Body of pancreas (tissue), 4 donors: ENCODE results near the gene LDLRAD4. TPM values are rescaled to one million over a fixed set of nuclear protein-coding genes. Genes with fewer than 3 reads are reported as not detected.

Experiments used
- ATAC-seq: fragments of 150-250 bp; one replicate; pipeline ENCODE4 v1.9.1; 2016
- DNase-seq, 4 donors: peaks; one replicate each; pipeline ENCODE4 v3.0.0-alpha.2; 2019
- H3K27ac ChIP-seq, 4 donors: fragments of 200-600 bp; sonication (generic); 1 replicate in 3 of 4; 2 replicates in 1 of 4; pipeline versions ENCODE4 v1.5.1 to v1.6.1; 2016 to 2019; ENCODE audit warnings: mild to moderate bottlenecking in 1 of 4, mixed read lengths in 1 of 4, moderate library complexity in 1 of 4
- H3K27me3 ChIP-seq, 2 donors: fragments of 200-600 bp; sonication (generic); one replicate each; pipeline ENCODE4 v1.6.0; 2016; ENCODE audit warnings: mild to moderate bottlenecking in 1 of 2
- H3K36me3 ChIP-seq, 2 donors: fragments of 200-600 bp; sonication (generic); replicated peaks in 1 of 2; 2 replicates each; pipeline ENCODE4 v1.5.1; 2016; ENCODE audit warnings: low read depth in 2 of 2; ENCODE audit not compliant: insufficient read depth in 1 of 2
- H3K4me1 ChIP-seq: fragments of 200-600 bp; sonication (generic); one replicate; pipeline ENCODE4 v1.6.0; 2016
- H3K4me3 ChIP-seq, 2 donors: fragments of 200-600 bp; sonication (generic); 1 replicate in 1 of 2; 2 replicates in 1 of 2; pipeline ENCODE4 v1.5.1; 2016 to 2019
- H3K9me3 ChIP-seq, 3 donors: fragments of 200-600 bp; sonication (generic); 1 replicate in 2 of 3; 2 replicates in 1 of 3; pipeline ENCODE4 v1.5.1; 2016
- CTCF ChIP-seq, 7 experiments: fragments of 450-650 bp in 4 of 7; fragments of 200-600 bp in 3 of 7; sonication (generic) in 3 of 7; IDR thresholded peaks; one replicate each; pipeline ENCODE4 v1.5.1; 2016 to 2019; ENCODE audit warnings: antibody characterized with exemption in 7 of 7
- POLR2A ChIP-seq, 3 donors: fragments of 450-650 bp; IDR thresholded peaks; one replicate each; pipeline ENCODE4 v1.6.1; 2016; ENCODE audit warnings: antibody characterized with exemption in 3 of 3, mild to moderate bottlenecking in 2 of 3
- WGBS, 2 donors: methylation state at CpG; one replicate each; pipeline ENCODE4 v1.1.5; 2017; 5-methylcytosine and 5-hydroxymethylcytosine counted together
- intact Hi-C: fragments of 100-400 bp; cut with DNase I; formaldehyde crosslinking; loops from one replicate; pipeline ENCODE4 v1.15.1; 2023
- total RNA-seq, 2 donors: library from RNA; depleted of rRNA; stranded (reverse); fragments of >200 nt; gene quantifications; one replicate each; pipeline ENCODE4 v1.1.0, GENCODE V29; 2016

LDLRAD4 gene
- total RNA-seq, 2 donors from 2014 or later = 8.6 to 35.9 TPM

- H3K27ac ChIP-seq = no peak overlapping the region
- DNase-seq = no peak
- 90 to 94% methylated on average over 16 of the region's 16 CpGs for WGBS, 2 donors
- no peaks in the 10 kb centered on the region for H3K9me3 ChIP-seq
- TF ChIP-seq POLR2A (IDR thresholded peaks at IDR 0.05) = no peak
- TF ChIP-seq CTCF (IDR thresholded peaks at IDR 0.05) = no peak
- no peaks in the 10 kb centered on the region for H3K36me3 ChIP-seq
- no peaks in the 10 kb centered on the region for H3K27me3 ChIP-seq
- H3K4me3 ChIP-seq = no peak overlapping the region
- intact Hi-C loops = no loop called here
- no peaks in the 10 kb centered on the region for H3K4me1 ChIP-seq
- no peak for ATAC-seq
Observed at GRCh38 chr18:13645093-13645492, 426.5 kb downstream of the LDLRAD4 start.

- TF ChIP-seq POLR2A (IDR thresholded peaks at IDR 0.05) = no peak
- TF ChIP-seq CTCF (IDR thresholded peaks at IDR 0.05) = no peak
- no peak overlapping the region for H3K4me3 ChIP-seq
- H3K36me3 ChIP-seq = no peaks in the 10 kb centered on the region
- no peak for ATAC-seq
- H3K9me3 ChIP-seq = no peaks in the 10 kb centered on the region
- no peaks in the 10 kb centered on the region for H3K27me3 ChIP-seq
- WGBS, 2 donors = 67 to 72% methylated on average over 4 of the region's 4 CpGs
- H3K4me1 ChIP-seq = no peaks in the 10 kb centered on the region
- no peak for DNase-seq
- intact Hi-C loops = no loop called here
- H3K27ac ChIP-seq = no peak overlapping the region
Observed at GRCh38 chr18:13646633-13647032, 428.1 kb downstream of the LDLRAD4 start.

- Histone ChIP-seq H3K4me3 (no peak overlapping the region), H3K4me1 (no peaks in the 10 kb centered on the region), H3K36me3 (no peaks in the 10 kb centered on the region), H3K27me3 (no peaks in the 10 kb centered on the region), H3K9me3 (no peaks in the 10 kb centered on the region), H3K27ac (no peak overlapping the region)
- no peak for DNase-seq
- no peak for ATAC-seq
- intact Hi-C loops = no loop called here
- WGBS, 2 donors = 96% methylated on average over 4 of the region's 4 CpGs; no CpG with 5 or more reads in 1 of the 2 donors
- TF ChIP-seq CTCF (IDR thresholded peaks at IDR 0.05) = no peak
- no peak for TF ChIP-seq POLR2A (IDR thresholded peaks at IDR 0.05)
Observed at GRCh38 chr18:13647761-13648160, 429.2 kb downstream of the LDLRAD4 start.

- Histone ChIP-seq H3K4me3 (no peak overlapping the region), H3K36me3 (no peaks in the 10 kb centered on the region), H3K27me3 (no peaks in the 10 kb centered on the region), H3K4me1 (no peaks in the 10 kb centered on the region), H3K27ac (no peak overlapping the region), H3K9me3 (no peaks in the 10 kb centered on the region)
- no peak for DNase-seq
- intact Hi-C loops = no loop called here
- 84 to 88% methylated on average over 23 of the region's 23 CpGs for WGBS, 2 donors
- no peak for ATAC-seq
- TF ChIP-seq POLR2A (IDR thresholded peaks at IDR 0.05) (no peak), CTCF (IDR thresholded peaks at IDR 0.05) (no peak)
Observed at GRCh38 chr18:13649397-13650390, 431.1 kb downstream of the LDLRAD4 start.
